Measurements from ENCODE around the gene ZDHHC1.

Gene ZDHHC1

GRCh38 chr16:67449336-67449735, 33.1 kb upstream of the ZDHHC1 start:
- DNase-seq (ENCODE audit: extremely low read depth, low read depth) = no peak
- TF ChIP-seq CTCF (IDR thresholded peaks at IDR 0.05; ENCODE audit: low read depth, low read length, missing control alignments) = no peak
- H3K4me3 ChIP-seq (replicated peaks; ENCODE audit: low read depth, low read length) = no peak overlapping the region

- DNase-seq (ENCODE audit: extremely low read depth, low read depth) = no peak
- no peak overlapping the region for H3K4me3 ChIP-seq (replicated peaks; ENCODE audit: low read depth, low read length)
- TF ChIP-seq CTCF (IDR thresholded peaks at IDR 0.05; ENCODE audit: low read depth, low read length, missing control alignments) = no peak
Observed at GRCh38 chr16:67448580-67448979, 32.3 kb upstream of the ZDHHC1 start.

GRCh38 chr16:67447508-67448076, 31.3 kb upstream of the ZDHHC1 start:
- no peak for DNase-seq (ENCODE audit: extremely low read depth, low read depth)
- H3K4me3 ChIP-seq (replicated peaks; ENCODE audit: low read depth, low read length) = no peak overlapping the region
- peak; percentile 74 for TF ChIP-seq CTCF (IDR thresholded peaks at IDR 0.05; ENCODE audit: low read depth, low read length, missing control alignments)

- no peak overlapping the region for H3K4me3 ChIP-seq (replicated peaks; ENCODE audit: low read depth, low read length)
- DNase-seq (ENCODE audit: extremely low read depth, low read depth) = no peak
Observed at GRCh38 chr16:67446968-67447507, 30.8 kb upstream of the ZDHHC1 start.

GRCh38 chr16:67445913-67446907, 29.9 kb upstream of the ZDHHC1 start:
- DNase-seq (ENCODE audit: extremely low read depth, low read depth) = no peak
- no peak for TF ChIP-seq CTCF (IDR thresholded peaks at IDR 0.05; ENCODE audit: low read depth, low read length, missing control alignments)
- no peak overlapping the region for H3K4me3 ChIP-seq (replicated peaks; ENCODE audit: low read depth, low read length)

More at GRCh38 chr16:67446968-67447507, 30.8 kb upstream of the ZDHHC1 start:
- TF ChIP-seq CTCF (IDR thresholded peaks at IDR 0.05; ENCODE audit: low read depth, low read length, missing control alignments) = no peak

GRCh38 chr16:67445441-67445912, 29.2 kb upstream of the ZDHHC1 start:
- peak; percentile 7 for TF ChIP-seq CTCF (IDR thresholded peaks at IDR 0.05; ENCODE audit: low read depth, low read length, missing control alignments)

More at GRCh38 chr16:67445441-67445912, 29.2 kb upstream of the ZDHHC1 start:
- H3K4me3 ChIP-seq (replicated peaks; ENCODE audit: low read depth, low read length) = no peak overlapping the region
- no peak for DNase-seq (ENCODE audit: extremely low read depth, low read depth)

Measured in HFF-Myc (cell line).